Bone marrow (tissue), 2 donors: ENCODE results near the gene ARHGAP25.

Source experiments
- DNase-seq, 2 donors: peaks; one replicate each; lab custom pipeline; 2025; lab: John Stamatoyannopoulos, UW

Gene ARHGAP25

GRCh38 chr2:68742626-68743415 lies 8.2 kb downstream of the ARHGAP25 start:
- peak in 1 of 2 donors; percentile 91 for DNase-seq

GRCh38 chr2:68743531-68743930 lies 8.9 kb downstream of the ARHGAP25 start:
- DNase-seq, result no peak

GRCh38 chr2:68744366-68744912 lies 9.8 kb downstream of the ARHGAP25 start:
- DNase-seq, result no peak

GRCh38 chr2:68745006-68745405 lies 10.4 kb downstream of the ARHGAP25 start:
- no peak for DNase-seq

- no peak for DNase-seq
Measured at GRCh38 chr2:68746408-68746807, 11.8 kb downstream of the ARHGAP25 start.

- no peak for DNase-seq
Measured at GRCh38 chr2:68747413-68747812, 12.8 kb downstream of the ARHGAP25 start.

GRCh38 chr2:68747900-68748299 lies 13.3 kb downstream of the ARHGAP25 start:
- no peak for DNase-seq

- no peak for DNase-seq
Measured at GRCh38 chr2:68748568-68748967, 14.0 kb downstream of the ARHGAP25 start.

- DNase-seq, result no peak
Measured at GRCh38 chr2:68749345-68749744, 14.7 kb downstream of the ARHGAP25 start.

- DNase-seq, result no peak
Measured at GRCh38 chr2:68750592-68751396, 16.2 kb downstream of the ARHGAP25 start.

GRCh38 chr2:68751397-68752339 lies 17.1 kb downstream of the ARHGAP25 start:
- peak; percentile 66 to 78 for DNase-seq

- DNase-seq, result no peak
Measured at GRCh38 chr2:68753318-68753717, 18.7 kb downstream of the ARHGAP25 start.

- no peak for DNase-seq
Measured at GRCh38 chr2:68755071-68755470, 20.5 kb downstream of the ARHGAP25 start.

- DNase-seq, result no peak
Measured at GRCh38 chr2:68756178-68756577, 21.6 kb downstream of the ARHGAP25 start.

GRCh38 chr2:68757081-68757480 lies 22.5 kb downstream of the ARHGAP25 start:
- DNase-seq, result no peak

- DNase-seq, result no peak
Measured at GRCh38 chr2:68762100-68762499, 27.5 kb downstream of the ARHGAP25 start.

GRCh38 chr2:68762665-68763064 lies 28.1 kb downstream of the ARHGAP25 start:
- peak in 1 of 2 donors; percentile 91 for DNase-seq

- DNase-seq, result no peak
Measured at GRCh38 chr2:68764041-68764805, 29.6 kb downstream of the ARHGAP25 start.

- DNase-seq, result peak in 1 of 2 donors; percentile 22
Measured at GRCh38 chr2:68764806-68765311, 30.2 kb downstream of the ARHGAP25 start.

- DNase-seq, result no peak
Measured at GRCh38 chr2:68765739-68766375, 31.2 kb downstream of the ARHGAP25 start.
